SKM-1 treated with dmso at 0.1 percent for 144 hours (cell line): ENCODE measurements around the gene ERAS.
A peak's percentile ranks its signal among the peaks of the same experiment; 100 is the strongest.

Source experiments
- DNase-seq: peaks from one replicate; lab custom pipeline; 2025; ENCODE audit not compliant: unreplicated experiment; lab: John Stamatoyannopoulos, UW

The ERAS gene

DNA sequence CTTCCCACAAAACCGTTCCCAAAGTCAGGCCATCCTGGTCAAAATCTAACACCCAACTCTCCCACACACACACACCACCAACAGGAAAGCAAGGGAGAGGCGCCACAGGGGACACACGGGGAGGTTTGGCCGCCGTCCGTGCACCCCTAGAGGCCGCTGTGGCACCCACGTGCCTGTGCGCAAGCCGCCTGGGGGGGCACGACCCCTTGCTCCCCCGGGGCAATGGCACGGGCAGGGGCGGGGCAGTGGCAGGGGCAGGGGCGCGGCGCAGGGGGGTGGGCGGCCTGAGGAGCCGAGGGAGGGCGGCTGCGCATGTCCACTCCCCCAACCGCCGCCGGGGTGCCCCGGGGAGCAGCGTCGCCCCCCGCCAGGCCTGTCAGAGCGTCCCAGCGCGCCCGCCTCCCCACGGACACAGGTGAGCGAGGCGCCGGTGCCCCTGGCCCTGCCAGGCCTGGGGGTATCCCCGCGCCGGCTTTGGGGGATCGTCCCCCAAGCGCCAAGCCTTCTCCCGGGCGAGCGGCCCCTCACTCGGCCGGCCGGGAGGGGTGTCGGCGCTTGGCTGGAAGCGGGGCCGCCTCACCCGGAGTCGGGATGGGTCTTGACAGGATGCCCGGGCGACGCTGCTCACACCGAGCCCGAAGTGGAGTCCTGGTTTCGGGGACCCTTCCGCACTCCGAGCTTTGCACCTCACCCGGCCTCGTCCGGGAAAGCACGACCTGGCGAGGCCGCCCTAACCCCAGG, at the start of gene ERAS:
Gene ERAS, plus strand, starts transcription at position 379 of the 741 bp plus-strand sequence. CDS start 2,611 bp downstream, outside the sequence.
- no peak for DNase-seq

- DNase-seq: no peak
Measured at GRCh38 chrX:48776818-48777439, 49.4 kb upstream of the ERAS start.

- no peak for DNase-seq
Measured at GRCh38 chrX:48779399-48779798, 46.9 kb upstream of the ERAS start.

DNA sequence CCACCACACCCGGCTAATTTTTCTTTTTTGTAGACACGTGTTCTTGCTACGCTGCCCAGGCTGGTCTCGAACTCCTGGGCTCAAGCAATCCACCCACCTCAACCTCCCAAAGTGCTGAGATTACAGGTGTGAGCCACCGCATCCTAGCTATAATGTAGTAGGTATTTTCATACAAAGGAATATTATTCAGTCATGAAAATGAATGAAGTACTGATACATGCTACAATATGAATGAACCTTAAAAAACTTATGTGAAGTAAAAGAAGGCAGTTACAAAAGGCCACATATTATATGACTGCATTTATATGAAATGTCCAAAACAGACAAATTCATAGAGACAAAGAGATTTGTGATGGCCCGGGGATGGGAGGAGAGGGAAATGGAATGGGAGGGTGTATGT, 44.6 kb upstream of the ERAS start:
- no peak for DNase-seq

DNA sequence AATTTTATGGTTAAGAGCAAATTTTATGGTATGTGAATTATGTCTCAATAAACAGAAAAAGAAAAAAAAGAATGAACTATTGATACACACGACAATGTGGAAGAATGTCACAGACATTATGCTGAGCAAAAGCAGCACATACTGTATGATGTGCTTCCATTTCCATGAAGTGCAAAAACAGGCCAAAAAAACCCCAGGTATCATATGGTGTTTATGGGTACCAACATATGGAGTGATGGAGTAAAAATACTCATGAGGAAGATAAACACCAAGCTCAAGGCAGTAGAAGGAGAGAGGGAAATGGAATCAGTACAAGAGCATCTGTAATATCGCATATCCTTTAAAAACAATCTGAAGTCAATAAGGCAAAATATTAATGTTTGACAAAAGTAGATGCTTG, 44.1 kb upstream of the ERAS start:
- no peak for DNase-seq

GRCh38 chrX:48782795-48783194, 43.5 kb upstream of the ERAS start:
- no peak for DNase-seq

DNA sequence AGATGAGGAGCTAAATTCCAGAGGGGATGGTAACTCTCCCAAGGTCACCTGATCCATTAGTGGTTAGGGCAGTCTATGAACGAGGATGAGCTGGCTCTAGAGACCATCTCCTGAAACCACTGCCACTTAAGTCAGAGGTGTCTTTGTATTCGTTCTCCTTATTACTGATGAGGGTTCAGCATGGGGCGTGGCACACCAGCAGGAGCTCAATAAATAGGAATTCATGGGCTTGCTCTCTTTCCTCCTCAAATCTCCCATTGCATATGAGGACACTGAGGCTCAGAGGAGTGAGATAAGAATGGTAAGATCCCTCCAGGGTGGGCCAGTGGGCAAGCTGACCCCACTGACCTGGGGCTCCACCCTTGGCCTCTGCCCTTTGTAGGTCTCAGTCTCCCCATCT, 41.6 kb upstream of the ERAS start:
- no peak for DNase-seq

GRCh38 chrX:48785186-48785539, 41.1 kb upstream of the ERAS start:
- DNase-seq: no peak

GRCh38 chrX:48785540-48786214, 40.6 kb upstream of the ERAS start:
- no peak for DNase-seq

GRCh38 chrX:48786341-48786800, 39.9 kb upstream of the ERAS start, which contains the start of gene GATA1:
TSS of gene GATA1 (plus strand) at chrX:48786590. CDS start at chrX:48791110, 4,520 bp downstream.
- DNase-seq: no peak

GRCh38 chrX:48786825-48787504, 39.3 kb upstream of the ERAS start:
- no peak for DNase-seq

DNA sequence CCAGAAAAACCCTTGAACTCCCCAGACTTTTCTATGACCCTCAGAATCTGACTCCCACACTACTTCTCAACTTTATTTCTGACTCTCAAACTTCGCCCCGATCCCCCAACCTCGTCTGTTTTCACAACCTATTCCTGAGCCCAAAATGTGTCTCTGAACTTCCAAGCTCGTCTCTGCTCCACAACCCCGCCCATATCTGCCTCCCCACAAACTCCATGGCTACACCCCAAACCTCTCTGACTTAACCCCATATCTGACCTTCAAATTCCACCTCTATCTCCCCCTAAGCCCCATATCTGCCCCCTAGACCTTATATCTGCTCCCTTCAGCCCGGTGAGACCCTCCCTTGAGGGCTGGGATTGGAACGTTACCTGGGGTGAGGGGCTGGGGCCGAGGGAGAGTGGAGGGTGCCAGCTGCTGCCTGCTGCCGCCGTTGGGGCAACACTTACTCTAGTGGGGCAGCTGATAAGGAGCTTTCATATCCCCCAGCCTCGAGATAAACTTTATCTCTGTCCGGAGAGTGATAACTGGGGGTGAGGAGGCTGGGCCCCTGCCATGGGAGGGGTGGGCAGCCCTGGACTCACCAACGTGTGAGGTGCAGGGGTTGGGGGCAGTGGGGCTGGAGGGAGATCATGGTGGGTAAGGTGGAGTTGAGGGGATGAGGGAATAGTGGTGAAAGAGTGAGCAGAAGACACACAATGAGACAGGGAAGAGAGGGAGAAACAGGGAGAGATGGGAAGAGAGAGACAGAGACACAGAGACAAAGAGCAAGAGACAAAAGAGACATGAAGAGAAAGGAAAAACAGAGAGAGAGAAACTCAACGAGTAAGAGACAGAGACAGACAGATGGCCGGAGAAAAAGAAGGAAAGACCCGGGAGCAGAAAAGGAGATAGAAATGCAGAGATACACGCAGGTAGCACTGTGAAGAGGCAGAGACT, 38.5 kb upstream of the ERAS start:
- DNase-seq: no peak

DNA sequence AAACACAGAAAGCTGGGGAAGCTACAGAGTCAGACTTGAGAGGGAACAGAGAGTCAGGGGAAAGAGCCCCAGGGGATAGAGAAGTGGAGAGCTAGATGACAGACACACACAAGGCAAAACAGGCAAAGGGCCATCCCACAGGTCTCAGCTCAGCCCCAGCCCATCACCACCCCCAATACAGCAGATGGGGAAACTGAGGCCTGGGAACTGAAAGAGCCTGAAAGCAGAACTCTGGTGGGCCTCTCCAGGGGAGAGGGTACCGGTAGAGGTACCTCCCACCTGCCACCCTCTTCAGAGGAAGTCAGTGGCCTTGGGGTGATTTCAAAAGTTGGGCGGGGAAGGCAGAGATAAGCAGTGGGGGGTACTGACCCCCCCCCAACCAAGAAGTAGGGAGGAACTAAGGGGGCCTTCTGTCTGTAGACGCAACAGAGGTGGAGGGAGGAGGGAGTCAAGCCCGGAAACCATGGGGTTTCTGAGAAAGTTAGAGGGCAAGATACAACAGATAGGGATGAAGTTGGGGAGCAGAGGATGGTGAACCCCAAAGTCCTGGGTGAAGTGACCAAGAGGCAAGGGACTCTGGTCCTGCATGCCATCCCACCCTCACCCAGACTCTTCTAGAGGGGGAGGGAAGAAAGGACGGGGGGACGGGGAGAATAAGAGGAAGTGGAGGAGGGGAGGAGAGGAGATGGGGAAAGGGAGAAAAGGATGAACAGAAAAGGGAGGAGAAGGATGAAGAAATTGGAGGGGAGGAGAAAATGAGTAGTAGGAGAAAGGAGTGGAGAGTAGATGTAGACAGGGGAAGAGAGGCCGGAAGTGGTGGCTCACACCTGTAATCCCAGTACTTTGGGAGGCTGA, 36.7 kb upstream of the ERAS start:
- peak; percentile 37 for DNase-seq

- no peak for DNase-seq
Measured at GRCh38 chrX:48790477-48790876, 35.8 kb upstream of the ERAS start.

- no peak for DNase-seq
Measured at GRCh38 chrX:48791063-48791820, 35.1 kb upstream of the ERAS start.

GRCh38 chrX:48792219-48792618, 34.1 kb upstream of the ERAS start:
- DNase-seq: no peak

DNA sequence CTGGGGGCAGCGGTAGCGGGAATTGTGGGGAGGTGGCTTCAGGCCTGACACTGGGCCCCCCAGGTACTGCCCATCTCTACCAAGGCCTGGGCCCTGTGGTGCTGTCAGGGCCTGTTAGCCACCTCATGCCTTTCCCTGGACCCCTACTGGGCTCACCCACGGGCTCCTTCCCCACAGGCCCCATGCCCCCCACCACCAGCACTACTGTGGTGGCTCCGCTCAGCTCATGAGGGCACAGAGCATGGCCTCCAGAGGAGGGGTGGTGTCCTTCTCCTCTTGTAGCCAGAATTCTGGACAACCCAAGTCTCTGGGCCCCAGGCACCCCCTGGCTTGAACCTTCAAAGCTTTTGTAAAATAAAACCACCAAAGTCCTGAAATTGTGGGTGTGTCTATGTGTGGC, 32.4 kb upstream of the ERAS start:
- no peak for DNase-seq

DNA sequence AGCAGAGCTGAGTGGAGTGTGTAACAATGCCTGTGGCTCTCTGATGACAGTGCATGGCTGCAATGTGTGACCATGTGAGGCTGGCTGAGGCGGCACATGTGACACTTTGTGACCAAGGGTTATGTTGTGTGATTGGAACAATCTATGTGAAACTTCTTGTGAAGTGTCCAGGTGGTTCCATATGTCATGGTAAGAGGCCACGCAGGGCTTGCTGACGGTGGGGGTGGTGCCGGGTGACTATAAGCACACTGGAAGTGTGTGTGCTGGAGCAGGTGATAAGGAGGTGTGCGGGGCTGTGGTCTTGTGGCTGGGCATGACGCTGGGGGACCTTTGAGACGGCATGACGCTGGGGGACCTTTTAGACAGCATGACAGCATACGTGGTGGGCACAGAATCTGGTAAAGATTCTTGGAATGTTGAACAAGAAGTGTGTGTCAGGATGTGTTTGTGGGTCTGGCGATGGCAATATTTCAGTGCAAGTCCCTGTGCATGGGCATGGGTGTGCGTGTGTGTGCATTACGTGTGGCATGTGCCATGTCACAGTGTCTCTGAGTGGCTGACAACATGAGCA, 31.9 kb upstream of the ERAS start:
- DNase-seq: no peak
